ENCODE measurements around the gene ATP5PB.

The ATP5PB gene

GRCh38 chr1:111476214-111476613 is 26.9 kb downstream of the ATP5PB start:
- no peak for DNase-seq

- peak; percentile 61 for DNase-seq
Observed at GRCh38 chr1:111476761-111477309, 27.6 kb downstream of the ATP5PB start.

- no peak for DNase-seq
Observed at GRCh38 chr1:111480674-111481073, 31.4 kb downstream of the ATP5PB start.

- peak; percentile 87 for DNase-seq
Observed at GRCh38 chr1:111481387-111482221, 32.3 kb downstream of the ATP5PB start.

GRCh38 chr1:111483166-111483565 is 33.9 kb downstream of the ATP5PB start:
- no peak for DNase-seq

GRCh38 chr1:111483876-111484275 is 34.6 kb downstream of the ATP5PB start:
- no peak for DNase-seq

GRCh38 chr1:111484391-111485026 is 35.2 kb downstream of the ATP5PB start:
- DNase-seq, result no peak

GRCh38 chr1:111486431-111486830 is 37.2 kb downstream of the ATP5PB start:
- DNase-seq, result no peak

- no peak for DNase-seq
Observed at GRCh38 chr1:111487133-111487532, 37.9 kb downstream of the ATP5PB start.

GRCh38 chr1:111488669-111489068 is 39.4 kb downstream of the ATP5PB start:
- no peak for DNase-seq

- peak; percentile 45 for DNase-seq
Observed at GRCh38 chr1:111489604-111490003, 40.3 kb downstream of the ATP5PB start.

- no peak for DNase-seq
Observed at GRCh38 chr1:111490220-111490619, 41.0 kb downstream of the ATP5PB start.

- no peak for DNase-seq
Observed at GRCh38 chr1:111491070-111491469, 41.8 kb downstream of the ATP5PB start.

- no peak for DNase-seq
Observed at GRCh38 chr1:111496398-111496797, 47.1 kb downstream of the ATP5PB start.

- no peak for DNase-seq
Observed at GRCh38 chr1:111497592-111497991, 48.3 kb downstream of the ATP5PB start.

- DNase-seq, result no peak
Observed at GRCh38 chr1:111499026-111499785, 49.9 kb downstream of the ATP5PB start.

- no peak for DNase-seq
Observed at GRCh38 chr1:111501645-111502044, 52.4 kb downstream of the ATP5PB start.

GRCh38 chr1:111503585-111504060 is 54.4 kb downstream of the ATP5PB start, which contains the start of the genes ADORA3 and TMIGD3:
Gene ADORA3, minus strand, starts transcription at chr1:111503633. Its CDS starts 279 bp downstream, at chr1:111503354.
Gene TMIGD3, minus strand, starts transcription at chr1:111503633. Its CDS starts 279 bp downstream, at chr1:111503354.
- DNase-seq, result peak; percentile 82

GRCh38 chr1:111504097-111504496 is 54.8 kb downstream of the ATP5PB start:
- DNase-seq, result no peak

GRCh38 chr1:111505641-111506119 is 56.4 kb downstream of the ATP5PB start:
- DNase-seq, result no peak

- DNase-seq, result no peak
Observed at GRCh38 chr1:111506561-111506960, 57.3 kb downstream of the ATP5PB start.

- peak; percentile 86 for DNase-seq
Observed at GRCh38 chr1:111507411-111508201, 58.3 kb downstream of the ATP5PB start.

All from hematopoietic multipotent progenitor cell treated with erythropoietin and hydrocortisone succinate and interleukin-3 and kit ligand, for 6 days (in vitro differentiated cells).